Trophoblast cell (in vitro differentiated cells and primary cell): ENCODE results near the gene EYS.

Experiments used
- DNase-seq, 2 donors: peaks; one replicate each; pipeline ENCODE4 v3.0.0-alpha.2; 2016
- H2AFZ ChIP-seq: 2 replicates; pipeline ENCODE4 v1.6.1; 2013; ENCODE audit warnings: low read length, moderate library complexity, mild to moderate bottlenecking; ENCODE audit not compliant: insufficient read depth, poor library complexity
- H2AK5ac ChIP-seq: 2 replicates; pipeline ENCODE4 v1.6.1; 2013; ENCODE audit warnings: mild to moderate bottlenecking, low read length
- H2BK120ac ChIP-seq: 2 replicates; pipeline ENCODE4 v1.6.1; 2013; ENCODE audit warnings: low read length, mild to moderate bottlenecking, moderate library complexity; ENCODE audit not compliant: insufficient read depth, poor library complexity
- H2BK12ac ChIP-seq: 2 replicates; pipeline ENCODE4 v1.6.1; 2013; ENCODE audit warnings: mild to moderate bottlenecking, low read length, moderate library complexity
- H2BK5ac ChIP-seq: 2 replicates; pipeline ENCODE4 v1.6.1; 2013; ENCODE audit warnings: low read length, low read depth, moderate library complexity, mild to moderate bottlenecking; ENCODE audit not compliant: poor library complexity
- H3K14ac ChIP-seq: 2 replicates; pipeline ENCODE4 v1.6.1; 2013; ENCODE audit warnings: mild to moderate bottlenecking, low read length
- H3K18ac ChIP-seq: 2 replicates; pipeline ENCODE4 v1.6.1; 2013; ENCODE audit warnings: mild to moderate bottlenecking, low read length
- H3K23ac ChIP-seq: 2 replicates; pipeline ENCODE4 v1.6.1; 2013; ENCODE audit warnings: low read length
- H3K27ac ChIP-seq: 2 replicates; pipeline ENCODE4 v1.5.1; 2013; ENCODE audit warnings: low read depth, mild to moderate bottlenecking, inconsistent platforms, low read length, moderate library complexity
- H3K27me3 ChIP-seq: 2 replicates; pipeline ENCODE4 v1.6.1; 2013; ENCODE audit warnings: inconsistent platforms, mild to moderate bottlenecking, low read length, moderate library complexity; ENCODE audit not compliant: insufficient read depth
- H3K36me3 ChIP-seq, 2 experiments: 1 replicate in 1 of 2; 2 replicates in 1 of 2; pipeline ENCODE4 v1.6.1; 2013; ENCODE audit warnings: low read length in 2 of 2, mild to moderate bottlenecking in 2 of 2, moderate library complexity in 1 of 2; ENCODE audit not compliant: insufficient read depth in 2 of 2, control insufficient read depth in 1 of 2
- H3K4ac ChIP-seq: 2 replicates; pipeline ENCODE4 v1.6.1; 2013; ENCODE audit warnings: low read depth, mild to moderate bottlenecking, low read length, moderate library complexity
- H3K4me1 ChIP-seq, 2 experiments: 1 replicate in 1 of 2; 2 replicates in 1 of 2; pipeline ENCODE4 v1.6.1; 2013; ENCODE audit warnings: low read length in 2 of 2, mild to moderate bottlenecking in 2 of 2, moderate library complexity in 1 of 2; ENCODE audit not compliant: insufficient read depth in 2 of 2, control insufficient read depth in 1 of 2
- H3K4me2 ChIP-seq: 2 replicates; pipeline ENCODE4 v1.6.1; 2013; ENCODE audit warnings: inconsistent platforms, mild to moderate bottlenecking, low read length, moderate library complexity
- H3K4me3 ChIP-seq: 2 replicates; pipeline ENCODE4 v1.5.1; 2013; ENCODE audit warnings: mild to moderate bottlenecking, low read depth, low read length, inconsistent platforms
- H3K79me1 ChIP-seq: one replicate; pipeline ENCODE4 v1.6.1; 2013; ENCODE audit warnings: low read length
- H3K79me2 ChIP-seq: 2 replicates; pipeline ENCODE4 v1.6.1; 2013; ENCODE audit warnings: low read length, mild to moderate bottlenecking; ENCODE audit not compliant: control insufficient read depth, insufficient read depth, poor library complexity
- H3K9ac ChIP-seq: 2 replicates; pipeline ENCODE4 v1.6.1; 2013; ENCODE audit warnings: mild to moderate bottlenecking, low read length
- H3K9me3 ChIP-seq: 2 replicates; pipeline ENCODE4 v1.6.1; 2013; ENCODE audit warnings: low read depth, mild to moderate bottlenecking, control low read depth, inconsistent platforms, low read length; ENCODE audit not compliant: insufficient read depth
- H4K12ac ChIP-seq: 2 replicates; pipeline ENCODE4 v1.6.1; 2013; ENCODE audit warnings: low read depth, mild to moderate bottlenecking, low read length, moderate library complexity
- H4K8ac ChIP-seq: 2 replicates; pipeline ENCODE4 v1.6.1; 2013; ENCODE audit warnings: low read depth, mild to moderate bottlenecking, low read length, moderate library complexity
- H4K91ac ChIP-seq: one replicate; pipeline ENCODE4 v1.6.1; 2013; ENCODE audit warnings: low read depth, mild to moderate bottlenecking, low read length, moderate library complexity
- WGBS: extraction: QIAGEN DNeasy Blood & Tissue Kit; methylation state at CpG from one replicate; pipeline ENCODE4 v1.1.7; 2013; ENCODE audit warnings: missing lambda C conversion rate; ENCODE audit not compliant: insufficient read length, insufficient coverage; ENCODE audit errors: extremely low coverage; 5-methylcytosine and 5-hydroxymethylcytosine counted together

Gene EYS

GRCh38 chr6:64683682-64684081, 1023.3 kb downstream of the EYS start:
- no peak overlapping the region for H3K18ac ChIP-seq
- no peak overlapping the region for H4K12ac ChIP-seq
- H3K4me2 ChIP-seq, result no peak overlapping the region
- no peak overlapping the region for H3K14ac ChIP-seq
- no peak overlapping the region for H4K8ac ChIP-seq
- WGBS, result no CpG with 5 or more reads among the region's 8 CpGs
- H2AK5ac ChIP-seq, result no peak overlapping the region
- no peaks in the 10 kb centered on the region for H3K79me2 ChIP-seq
- no peak overlapping the region for H4K91ac ChIP-seq
- no peak overlapping the region for H3K23ac ChIP-seq
- no peak overlapping the region for H2BK5ac ChIP-seq
- H2BK12ac ChIP-seq, result no peak overlapping the region
- no peak overlapping the region for H2AFZ ChIP-seq
- peaks cover 7 to 14% of the 10 kb centered on the region in 2 experiments for H3K4me1 ChIP-seq
- no peak for DNase-seq
- H3K4ac ChIP-seq, result no peak overlapping the region
- H3K4me3 ChIP-seq, result no peak overlapping the region
- H3K27ac ChIP-seq, result peak overlapping the region; percentile 37
- H3K79me1 ChIP-seq, result peaks cover 11% of the 10 kb centered on the region
- no peak overlapping the region for H2BK120ac ChIP-seq
- H3K36me3 ChIP-seq, result no peaks in the 10 kb centered on the region
- H3K9ac ChIP-seq, result no peak overlapping the region
- no peaks in the 10 kb centered on the region for H3K9me3 ChIP-seq
- no peaks in the 10 kb centered on the region for H3K27me3 ChIP-seq

DNA sequence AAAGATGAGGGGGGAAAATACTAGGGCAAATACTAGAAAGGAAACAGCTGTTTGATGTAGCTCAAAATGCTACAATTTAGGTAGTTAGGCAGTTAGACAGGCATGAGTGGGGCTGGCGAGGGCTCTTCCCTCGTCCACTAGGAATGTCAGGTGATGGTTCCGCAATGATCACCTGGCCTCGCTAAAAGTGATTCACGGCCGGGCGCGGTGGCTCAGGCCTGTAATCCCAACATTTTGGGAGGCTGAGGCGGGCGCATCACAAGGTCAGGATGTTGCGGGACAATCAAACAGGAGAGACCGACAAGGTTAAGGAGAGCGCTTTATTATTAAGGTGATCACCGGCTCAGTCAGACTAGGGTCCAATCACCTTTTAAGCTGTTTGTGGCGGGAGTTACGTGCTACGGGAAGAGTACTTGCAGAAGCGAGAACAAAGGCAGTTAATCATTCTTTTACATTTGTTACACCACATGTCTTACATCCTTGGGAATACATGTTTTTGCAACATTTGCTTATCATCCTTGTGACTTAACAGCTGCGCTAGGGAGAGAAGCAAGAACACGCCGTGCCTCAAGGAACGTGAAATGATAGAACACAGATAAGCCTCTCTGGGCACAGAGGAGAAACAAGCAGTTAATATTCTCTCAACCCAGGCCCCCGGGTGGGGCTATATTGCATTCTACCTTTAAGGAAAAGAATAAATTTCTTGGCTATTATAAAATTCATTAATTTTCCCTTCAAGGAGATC, 1025.4 kb downstream of the EYS start:
- Histone ChIP-seq H3K9me3 (no peaks in the 10 kb centered on the region), H3K27me3 (no peaks in the 10 kb centered on the region), H2AFZ (peak overlapping the region; percentile 27), H3K4me3 (no peak overlapping the region), H3K14ac (peak overlapping the region; percentile 75), H3K9ac (no peak overlapping the region), H3K27ac (peak overlapping the region; percentile 36), H4K12ac (peak overlapping the region; percentile 59), H4K8ac (peak overlapping the region; percentile 74), H2AK5ac (peak overlapping the region; percentile 79), H3K79me1 (peaks cover 11% of the 10 kb centered on the region), H2BK5ac (peak overlapping the region; percentile 90), H2BK12ac (peak overlapping the region; percentile 99), H4K91ac (peak overlapping the region; percentile 92), H3K79me2 (no peaks in the 10 kb centered on the region), H3K23ac (no peak overlapping the region), H2BK120ac (peak overlapping the region; percentile 92), H3K4me1 (peaks cover 7 to 14% of the 10 kb centered on the region in 2 experiments), H3K36me3 (no peaks in the 10 kb centered on the region), H3K4ac (peak overlapping the region; percentile 52), H3K4me2 (no peak overlapping the region), H3K18ac (peak overlapping the region; percentile 91)
- no CpG with 5 or more reads among the region's 23 CpGs for WGBS
- no peak for DNase-seq

DNA sequence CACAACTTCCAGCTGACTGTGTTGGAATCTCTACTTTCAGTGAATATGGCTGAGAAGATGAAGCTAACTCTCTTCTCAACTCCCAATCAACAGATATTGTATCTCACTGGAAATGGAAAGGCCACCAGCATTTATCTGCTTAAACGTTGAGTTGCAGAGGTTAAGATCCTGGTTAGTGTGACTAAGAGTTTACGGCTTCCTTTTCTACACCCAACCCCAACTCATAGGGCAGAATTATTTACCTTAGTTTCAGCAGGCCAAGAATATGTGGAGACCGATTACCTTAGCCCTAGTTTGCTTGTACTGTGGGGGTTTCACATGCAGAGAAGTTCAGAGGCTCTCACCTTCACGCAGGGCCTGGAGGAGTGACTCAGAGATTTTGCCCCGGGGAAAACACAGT, 1026.6 kb downstream of the EYS start:
- peak overlapping the region; percentile 83 for H3K4ac ChIP-seq
- H4K91ac ChIP-seq, result no peak overlapping the region
- peak overlapping the region; percentile 8 for H3K14ac ChIP-seq
- no peak overlapping the region for H4K12ac ChIP-seq
- H3K9me3 ChIP-seq, result no peaks in the 10 kb centered on the region
- H4K8ac ChIP-seq, result no peak overlapping the region
- H3K18ac ChIP-seq, result no peak overlapping the region
- H2AK5ac ChIP-seq, result no peak overlapping the region
- peaks cover 11% of the 10 kb centered on the region for H3K79me1 ChIP-seq
- peak overlapping the region; percentile 90 for H3K27ac ChIP-seq
- H2BK12ac ChIP-seq, result peak overlapping the region; percentile 17
- H3K36me3 ChIP-seq, result no peaks in the 10 kb centered on the region
- H3K9ac ChIP-seq, result no peak overlapping the region
- peaks cover 7 to 14% of the 10 kb centered on the region in 2 experiments for H3K4me1 ChIP-seq
- H2AFZ ChIP-seq, result no peak overlapping the region
- no peaks in the 10 kb centered on the region for H3K79me2 ChIP-seq
- H3K23ac ChIP-seq, result no peak overlapping the region
- peak overlapping the region; percentile 33 for H2BK5ac ChIP-seq
- DNase-seq, result no peak
- H2BK120ac ChIP-seq, result peak overlapping the region; percentile 92
- H3K27me3 ChIP-seq, result no peaks in the 10 kb centered on the region
- H3K4me2 ChIP-seq, result no peak overlapping the region
- no CpG with 5 or more reads among the region's 5 CpGs for WGBS
- no peak overlapping the region for H3K4me3 ChIP-seq

DNA sequence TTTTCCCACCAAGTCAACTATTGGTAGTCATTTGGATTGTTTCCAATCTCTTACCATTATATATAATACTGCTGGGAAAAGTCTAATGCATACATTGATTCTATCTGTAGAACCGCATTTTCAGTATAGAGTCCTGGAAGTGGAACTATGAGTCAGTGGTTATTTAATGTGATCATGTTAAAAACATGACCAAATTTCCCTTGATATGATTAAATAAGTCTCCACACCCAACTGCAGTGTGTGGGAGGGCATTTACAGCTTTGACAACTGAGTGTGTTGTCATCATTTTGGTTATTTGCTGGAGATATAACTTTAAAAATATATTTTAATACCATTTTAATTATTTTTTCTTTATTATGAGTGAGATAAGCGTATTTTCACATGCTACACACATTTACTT, 1027.6 kb downstream of the EYS start:
- peaks cover 11% of the 10 kb centered on the region for H3K79me1 ChIP-seq
- no peak overlapping the region for H3K18ac ChIP-seq
- WGBS, result no CpG with 5 or more reads among the region's 2 CpGs
- H2BK12ac ChIP-seq, result no peak overlapping the region
- H2AK5ac ChIP-seq, result no peak overlapping the region
- no peak overlapping the region for H4K91ac ChIP-seq
- no peaks in the 10 kb centered on the region for H3K36me3 ChIP-seq
- peaks cover 7 to 14% of the 10 kb centered on the region in 2 experiments for H3K4me1 ChIP-seq
- H3K79me2 ChIP-seq, result no peaks in the 10 kb centered on the region
- no peak overlapping the region for H4K12ac ChIP-seq
- no peak overlapping the region for H3K4ac ChIP-seq
- H3K4me2 ChIP-seq, result no peak overlapping the region
- no peak overlapping the region for H3K4me3 ChIP-seq
- DNase-seq, result no peak
- no peak overlapping the region for H3K9ac ChIP-seq
- no peaks in the 10 kb centered on the region for H3K9me3 ChIP-seq
- H2BK120ac ChIP-seq, result no peak overlapping the region
- H2BK5ac ChIP-seq, result no peak overlapping the region
- H2AFZ ChIP-seq, result no peak overlapping the region
- no peak overlapping the region for H4K8ac ChIP-seq
- no peaks in the 10 kb centered on the region for H3K27me3 ChIP-seq
- no peak overlapping the region for H3K23ac ChIP-seq
- H3K27ac ChIP-seq, result no peak overlapping the region
- H3K14ac ChIP-seq, result no peak overlapping the region
